ENCODE results near the gene ASPSCR1. TPM values are rescaled to one million over a fixed set of nuclear protein-coding genes. Genes with fewer than 3 reads are reported as not detected.

ASPSCR1 gene
- total RNA-seq, 4 donors from 2014 or later: 11.7 to 24.4 (median 18.6) TPM

DNA sequence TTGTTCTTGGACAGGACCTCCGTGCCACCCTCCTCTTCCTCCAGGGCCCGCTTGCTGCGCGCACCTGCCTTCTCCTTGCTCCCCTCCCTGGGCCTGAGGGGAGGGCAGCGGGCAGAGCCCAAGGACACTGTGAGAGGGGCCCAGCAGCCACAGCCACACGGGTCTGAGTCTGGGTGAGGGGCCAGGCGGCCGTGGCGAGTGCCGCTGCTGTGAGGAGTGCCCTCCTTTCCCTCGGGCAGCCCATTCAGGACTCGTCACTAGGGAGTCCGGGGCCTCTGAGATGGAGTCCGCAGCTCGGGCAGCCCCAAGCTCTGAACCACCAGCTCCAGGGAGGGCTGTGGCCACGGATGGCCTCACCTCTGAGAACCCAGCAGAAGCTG lies 82.6 kb downstream of the ASPSCR1 start:
- Histone ChIP-seq H3K27ac (no peak overlapping the region), H3K4me3 (no peak overlapping the region), H3K36me3 (peaks cover 0 to 94% of the 10 kb centered on the region in 2 donors), H3K27me3 (no peaks in the 10 kb centered on the region), H3K4me1 (peaks cover 0 to 24% (median 13%) of the 10 kb centered on the region in 3 donors), H3K9me3 (no peaks in the 10 kb centered on the region)
- TF ChIP-seq EP300 (IDR thresholded peaks at IDR 0.05): no peak
- no peak for TF ChIP-seq POLR2A (IDR thresholded peaks at IDR 0.05)
- TF ChIP-seq, protein P1, sequence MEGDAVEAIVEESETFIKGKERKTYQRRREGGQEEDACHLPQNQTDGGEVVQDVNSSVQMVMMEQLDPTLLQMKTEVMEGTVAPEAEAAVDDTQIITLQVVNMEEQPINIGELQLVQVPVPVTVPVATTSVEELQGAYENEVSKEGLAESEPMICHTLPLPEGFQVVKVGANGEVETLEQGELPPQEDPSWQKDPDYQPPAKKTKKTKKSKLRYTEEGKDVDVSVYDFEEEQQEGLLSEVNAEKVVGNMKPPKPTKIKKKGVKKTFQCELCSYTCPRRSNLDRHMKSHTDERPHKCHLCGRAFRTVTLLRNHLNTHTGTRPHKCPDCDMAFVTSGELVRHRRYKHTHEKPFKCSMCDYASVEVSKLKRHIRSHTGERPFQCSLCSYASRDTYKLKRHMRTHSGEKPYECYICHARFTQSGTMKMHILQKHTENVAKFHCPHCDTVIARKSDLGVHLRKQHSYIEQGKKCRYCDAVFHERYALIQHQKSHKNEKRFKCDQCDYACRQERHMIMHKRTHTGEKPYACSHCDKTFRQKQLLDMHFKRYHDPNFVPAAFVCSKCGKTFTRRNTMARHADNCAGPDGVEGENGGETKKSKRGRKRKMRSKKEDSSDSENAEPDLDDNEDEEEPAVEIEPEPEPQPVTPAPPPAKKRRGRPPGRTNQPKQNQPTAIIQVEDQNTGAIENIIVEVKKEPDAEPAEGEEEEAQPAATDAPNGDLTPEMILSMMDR (IDR thresholded peaks at IDR 0.05): no peak
- TF ChIP-seq POLR2AphosphoS5 (IDR thresholded peaks at IDR 0.05): no peak
- WGBS, 2 donors (ENCODE audit: low coverage in 1 of 2): no CpG with 5 or more reads among the region's 16 CpGs
- ATAC-seq: no peak

DNA sequence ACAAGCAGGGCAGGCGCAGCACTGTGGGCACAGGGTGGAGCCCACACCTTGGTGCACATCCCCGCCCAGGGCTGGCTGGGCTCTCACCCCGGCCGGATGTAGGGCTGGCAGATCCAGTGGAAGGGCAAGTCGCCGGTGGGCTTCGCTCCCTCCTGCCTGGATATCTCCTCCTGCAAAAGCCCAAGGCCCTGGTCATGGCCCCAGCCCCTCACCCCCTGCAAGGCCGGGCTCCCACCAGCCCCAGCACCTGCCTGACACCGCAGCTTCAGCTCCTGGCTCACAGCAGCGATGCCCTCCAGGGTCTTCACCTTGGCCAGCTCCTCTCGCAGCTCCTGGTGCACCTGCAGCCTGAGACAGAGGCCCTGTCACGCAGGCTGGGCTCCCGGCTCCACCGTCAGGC lies 83.2 kb downstream of the ASPSCR1 start:
- TF ChIP-seq POLR2AphosphoS5 (IDR thresholded peaks at IDR 0.05) (no peak), EP300 (IDR thresholded peaks at IDR 0.05) (no peak), POLR2A (IDR thresholded peaks at IDR 0.05) (no peak)
- TF ChIP-seq, protein P1 (IDR thresholded peaks at IDR 0.05): no peak
- Histone ChIP-seq H3K27me3 (no peaks in the 10 kb centered on the region), H3K27ac (no peak overlapping the region), H3K4me3 (no peak overlapping the region), H3K9me3 (no peaks in the 10 kb centered on the region), H3K4me1 (peaks cover 0 to 19% (median 13%) of the 10 kb centered on the region in 3 donors), H3K36me3 (peaks cover 0 to 87% of the 10 kb centered on the region in 2 donors)
- no peak for ATAC-seq
- WGBS, 2 donors (ENCODE audit: low coverage in 1 of 2): no CpG with 5 or more reads among the region's 14 CpGs

DNA sequence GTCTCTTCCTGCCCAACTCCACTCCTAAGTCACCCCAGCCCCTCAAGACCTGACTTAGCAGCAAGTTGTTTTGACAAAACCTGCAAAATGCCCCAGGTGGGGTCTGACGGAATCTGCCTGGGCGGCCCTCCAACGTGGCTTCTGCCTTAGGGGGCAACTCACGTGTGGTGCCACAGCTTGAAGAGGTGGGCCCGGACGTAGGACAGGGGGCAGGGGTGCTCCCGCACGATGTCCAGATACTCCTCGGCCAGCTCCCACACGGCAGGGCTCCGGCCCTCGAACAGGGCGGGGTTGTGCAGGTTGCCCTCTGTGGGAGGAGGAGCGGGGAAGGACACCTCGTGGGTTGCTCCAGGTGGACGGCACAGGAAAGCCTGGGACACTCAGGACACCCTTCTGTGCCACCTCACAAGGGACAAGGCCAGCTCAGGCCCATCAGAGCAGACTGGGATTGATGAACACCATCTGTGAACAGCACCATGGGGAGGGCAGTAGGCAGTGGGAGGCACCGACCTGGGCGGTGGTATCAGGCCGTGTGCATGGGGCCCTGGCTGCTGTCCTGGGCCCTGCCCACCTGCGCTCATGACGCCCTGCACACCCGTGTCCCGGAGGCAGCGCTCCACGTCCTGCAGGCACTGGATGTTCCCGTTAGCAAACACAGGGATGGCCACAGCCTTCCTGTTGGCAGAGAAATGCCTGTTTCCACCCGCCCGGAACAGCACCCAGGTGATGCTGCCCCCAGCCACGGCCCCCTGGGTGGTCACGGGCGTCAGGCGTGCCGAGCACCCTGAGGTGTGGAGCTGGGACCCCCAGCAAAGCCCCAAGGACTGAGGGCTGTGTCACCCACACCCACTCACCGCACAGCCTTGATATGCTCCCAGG lies 83.9 kb downstream of the ASPSCR1 start:
- Histone ChIP-seq H3K4me3 (no peak overlapping the region), H3K27me3 (no peaks in the 10 kb centered on the region), H3K4me1 (peaks cover 0 to 24% (median 17%) of the 10 kb centered on the region in 3 donors), H3K36me3 (peaks cover 0 to 81% of the 10 kb centered on the region in 2 donors), H3K27ac (no peak overlapping the region), H3K9me3 (no peaks in the 10 kb centered on the region)
- WGBS, 2 donors (ENCODE audit: low coverage in 1 of 2): no CpG with 5 or more reads among the region's 34 CpGs
- no peak for TF ChIP-seq EP300 (IDR thresholded peaks at IDR 0.05)
- TF ChIP-seq POLR2A (IDR thresholded peaks at IDR 0.05): no peak
- no peak for TF ChIP-seq POLR2AphosphoS5 (IDR thresholded peaks at IDR 0.05)
- TF ChIP-seq, protein P1 (IDR thresholded peaks at IDR 0.05): no peak
- no peak for ATAC-seq

DNA sequence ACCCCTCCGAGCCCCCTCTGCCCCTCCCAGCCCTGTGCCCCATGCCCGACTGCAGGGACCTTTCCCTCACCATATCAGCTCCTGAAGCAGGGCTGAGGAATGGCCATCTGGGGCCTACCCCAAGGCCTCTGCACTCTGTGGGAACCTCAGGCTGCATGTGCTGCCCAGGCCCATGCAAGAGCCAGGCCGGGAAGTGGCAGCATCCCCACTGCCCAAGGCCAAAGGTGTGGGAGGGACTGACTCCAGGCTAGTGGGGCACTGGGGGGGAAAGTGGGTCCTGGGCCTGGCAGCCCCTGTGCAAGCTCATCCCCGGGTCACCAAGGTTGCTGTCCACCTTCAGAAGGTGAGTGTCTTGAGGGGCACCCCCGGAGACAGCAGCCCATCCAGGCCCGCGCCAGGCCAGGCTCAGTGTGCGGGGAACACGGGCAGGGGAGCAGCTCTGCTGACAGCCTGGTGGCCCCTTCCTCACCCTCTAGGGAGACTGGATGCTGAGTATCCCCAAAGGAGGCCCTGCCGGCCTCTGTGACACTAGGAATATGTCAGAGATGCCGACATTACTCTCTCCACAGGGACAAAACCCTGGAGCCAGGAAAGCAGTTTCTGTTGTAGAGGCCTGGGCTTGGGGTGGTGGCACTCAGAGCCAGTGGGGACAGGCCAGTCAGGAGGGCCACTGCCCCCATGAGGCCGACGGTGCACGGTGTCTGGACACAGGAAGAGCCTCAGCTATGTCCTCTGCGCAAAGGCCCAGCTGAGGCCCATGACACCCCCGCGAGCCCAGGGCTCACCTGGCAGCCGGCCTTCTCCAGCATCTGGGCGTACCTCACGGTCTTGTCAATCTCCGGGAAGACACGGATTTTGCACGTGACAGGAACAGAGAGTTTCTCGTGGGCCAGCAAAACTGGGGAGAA lies 84.9 kb downstream of the ASPSCR1 start:
- 76% methylated on average over 11 of the region's 24 CpGs; no CpG with 5 or more reads in 1 of the 2 donors for WGBS, 2 donors (ENCODE audit: low coverage in 1 of 2)
- Histone ChIP-seq H3K4me3 (no peak overlapping the region), H3K36me3 (peaks cover 0 to 70% of the 10 kb centered on the region in 2 donors), H3K4me1 (peaks cover 0 to 29% (median 19%) of the 10 kb centered on the region in 3 donors), H3K27me3 (no peaks in the 10 kb centered on the region), H3K27ac (no peak overlapping the region), H3K9me3 (no peaks in the 10 kb centered on the region)
- TF ChIP-seq EP300 (IDR thresholded peaks at IDR 0.05) (no peak), POLR2AphosphoS5 (IDR thresholded peaks at IDR 0.05) (no peak), POLR2A (IDR thresholded peaks at IDR 0.05) (no peak)
- TF ChIP-seq, protein P1 (IDR thresholded peaks at IDR 0.05): no peak
- ATAC-seq: no peak

All from gastroesophageal sphincter (tissue), 4 donors.